H1 (cell line): ENCODE measurements around the gene RMND1. TPM values are rescaled to one million over a fixed set of nuclear protein-coding genes. Genes with fewer than 3 reads are reported as not detected.

Experiments used
- POLR2A ChIP-seq, 2 experiments: IDR thresholded peaks; 1 replicate in 1 of 2; 2 replicates in 1 of 2; pipeline ENCODE4 v1.6.1; 2011; ENCODE audit warnings: low read depth in 2 of 2, low read length in 2 of 2, mild to moderate bottlenecking in 2 of 2; ENCODE audit errors: control extremely low read depth in 1 of 2
- RAD21 ChIP-seq, 2 experiments: IDR thresholded peaks in 1 of 2; conservative IDR thresholded peaks in 1 of 2; 2 replicates each; pipeline ENCODE4 v1.6.1; 2011; ENCODE audit warnings: low read depth in 2 of 2, low read length in 2 of 2, improper control_type of control experiment in 1 of 2, inconsistent platforms in 1 of 2, mild to moderate bottlenecking in 1 of 2, moderate library complexity in 1 of 2
- RFX5 ChIP-seq: IDR thresholded peaks from 2 replicates; pipeline ENCODE4 v1.6.1; 2011; ENCODE audit warnings: low read depth, low read length, improper control_type of control experiment, borderline replicate concordance
- SIRT6 ChIP-seq: IDR thresholded peaks from one replicate; pipeline ENCODE4 v1.7.1; 2012; ENCODE audit warnings: low read length, inconsistent platforms
- SIX5 ChIP-seq: IDR thresholded peaks from 2 replicates; pipeline ENCODE4 v1.6.1; 2011; ENCODE audit warnings: mild to moderate bottlenecking, low read depth, low read length
- SUZ12 ChIP-seq: fragments of 200-600 bp; sonication (generic); IDR thresholded peaks from 2 replicates; pipeline ENCODE4 v1.6.1; 2012; ENCODE audit warnings: mild to moderate bottlenecking, inconsistent platforms, low read length, moderate library complexity, mixed read lengths
- TAF1 ChIP-seq: IDR thresholded peaks from 2 replicates; pipeline ENCODE4 v1.6.1; 2011; ENCODE audit warnings: mild to moderate bottlenecking, low read depth, low read length
- TCF12 ChIP-seq: IDR thresholded peaks from 2 replicates; pipeline ENCODE4 v1.6.1; 2011; ENCODE audit warnings: low read depth, mild to moderate bottlenecking, low read length
- polyA plus RNA-seq, 7 experiments: library from polyadenylated mRNA; depleted of rRNA in 3 of 7; stranded (reverse) in 5 of 7; unstranded in 2 of 7; fragments of >200 nt in 5 of 7; fragments of 200-250 nt in 2 of 7; gene quantifications; 1 replicate in 5 of 7; 2 replicates in 1 of 7; 4 replicates in 1 of 7; pipeline versions ENCODE4 v1.2.1 to v1.2.3, GENCODE V29; 2011 to 2013; ENCODE audit warnings: missing spikeins in 2 of 7, mixed read lengths in 2 of 7
- total RNA-seq: library from RNA; stranded (reverse); fragmentation: NEBNext Ultra II Directional; extraction: Animal tissue kit (Norgen Biotek cat#: 25700); gene quantifications from 2 replicates; pipeline ENCODE4 v1.2.1, GENCODE V29; 2021

RMND1 gene
- total and polyA plus RNA-seq, 2 of the 8 experiments (the other 6 are each of a cell fraction or from before 2014, with no cell fraction given), result 7.3 to 21.9 TPM

DNA sequence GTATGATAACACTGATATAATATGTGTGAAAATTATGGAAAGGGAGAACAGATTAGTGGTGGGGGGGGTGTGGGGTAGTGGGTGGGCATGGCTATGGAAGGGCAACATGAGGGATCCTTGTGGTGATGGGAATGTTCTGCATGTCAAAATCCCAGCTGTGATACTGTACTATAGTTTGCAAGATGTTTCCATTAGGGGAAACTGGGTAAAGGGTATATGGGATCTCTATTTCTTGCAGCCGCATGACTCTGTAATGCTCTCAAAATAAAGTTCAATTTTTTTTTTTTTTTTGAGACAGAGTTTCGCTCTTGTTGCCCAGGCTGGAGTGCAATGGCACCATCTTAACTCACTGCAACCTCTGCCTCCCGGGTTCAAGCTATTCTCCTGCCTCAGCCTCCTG lies 74.8 kb downstream of the RMND1 start (continued):
- TF ChIP-seq TCF12 (no peak), POLR2A (IDR thresholded peaks at IDR 0.05; ENCODE audit: control extremely low read depth in 1 of 2, low read depth in 2 of 2, low read length in 2 of 2) (no peak), SUZ12 (no peak), SIX5 (no peak), SIRT6 (no peak), RFX5 (no peak), TAF1 (no peak), RAD21 (IDR thresholded peaks at IDR 0.05 in 1 of 2, conservative IDR thresholded peaks at IDR 0.05 in 1 of 2; ENCODE audit: low read depth in 2 of 2, low read length in 2 of 2) (no peak)
- TF ChIP-seq, all 59 proteins: peak for 0
